IMR-90 (cell line): ENCODE measurements around the gene GNB1L. TPM values are rescaled to one million over a fixed set of nuclear protein-coding genes. Genes with fewer than 3 reads are reported as not detected.

ENCODE experiments used
- ATAC-seq: fragments of 200-7000 bp; cut with Tn5 transposase; 2 replicates; pipeline ENCODE4 v1.9.1; 2020; ENCODE audit warnings: low read depth, mild to moderate bottlenecking, moderate library complexity
- BruUV-seq: library from RNA; stranded (reverse); fragments of 400-500 nt; replicated peaks from 2 replicates; lab custom pipeline; 2021; lab: Mats Ljungman, UMichigan
- CTCF ChIA-PET: fragments of 300-600 bp; formaldehyde crosslinking; extraction: SDS; loops from one replicate; lab custom pipeline; 2021; ENCODE audit warnings: antibody characterized with exemption; lab: Yijun Ruan, JAX
- POLR2A ChIA-PET: fragments of 300-600 bp; sonication (Branson Sonifier 250); formaldehyde crosslinking; loops from one replicate; lab custom pipeline; 2022; ENCODE audit warnings: antibody characterized with exemption; ENCODE audit not compliant: unreplicated experiment; lab: Charles Lee
- DNase-seq: peaks from one replicate; pipeline ENCODE4 v3.0.0; 2013
- H2AFZ ChIP-seq: replicated peaks from 2 replicates; pipeline ENCODE3; 2013; ENCODE audit warnings: low read length, mild to moderate bottlenecking; ENCODE audit not compliant: poor library complexity
- H2AK5ac ChIP-seq: 2 replicates; pipeline ENCODE4 v1.6.1; 2013; ENCODE audit warnings: low read depth, low read length, inconsistent platforms
- H2AK9ac ChIP-seq: replicated peaks from 2 replicates; pipeline ENCODE3; 2013; ENCODE audit warnings: mild to moderate bottlenecking, low read depth, low read length, moderate library complexity; ENCODE audit not compliant: poor library complexity
- H2BK120ac ChIP-seq: 2 replicates; pipeline ENCODE4 v1.6.1; 2013; ENCODE audit warnings: low read depth, low read length, inconsistent platforms
- H2BK15ac ChIP-seq: 3 replicates; pipeline ENCODE4 v1.6.1; 2013; ENCODE audit warnings: low read depth, low read length, inconsistent platforms
- H2BK20ac ChIP-seq: 2 replicates; pipeline ENCODE4 v1.6.1; 2013; ENCODE audit warnings: low read depth, mild to moderate bottlenecking, inconsistent platforms, low read length, moderate library complexity
- H2BK5ac ChIP-seq: 2 replicates; pipeline ENCODE4 v1.6.1; 2013; ENCODE audit warnings: mild to moderate bottlenecking, low read depth, low read length, inconsistent platforms; ENCODE audit not compliant: poor library complexity, severe bottlenecking
- H3K14ac ChIP-seq: replicated peaks from 2 replicates; pipeline ENCODE4 v1.6.1; 2013; ENCODE audit warnings: low read depth, low read length, inconsistent platforms
- H3K18ac ChIP-seq: 2 replicates; pipeline ENCODE4 v1.6.1; 2013; ENCODE audit warnings: low read depth, low read length, control low read depth
- H3K23ac ChIP-seq: 2 replicates; pipeline ENCODE4 v1.6.1; 2013; ENCODE audit warnings: low read depth, low read length, inconsistent platforms
- H3K27ac ChIP-seq: 2 replicates; pipeline ENCODE4 v1.5.1; 2013; ENCODE audit warnings: mild to moderate bottlenecking, control low read depth, low read length; ENCODE audit not compliant: insufficient read depth
- H3K27me3 ChIP-seq: 2 replicates; pipeline ENCODE4 v1.6.1; 2013; ENCODE audit warnings: low read length; ENCODE audit not compliant: control insufficient read depth, insufficient read depth
- H3K36me3 ChIP-seq: 2 replicates; pipeline ENCODE4 v1.6.1; 2013; ENCODE audit warnings: low read length, mixed read lengths; ENCODE audit not compliant: control insufficient read depth, insufficient read depth
- H3K4ac ChIP-seq: 2 replicates; pipeline ENCODE4 v1.6.1; 2013; ENCODE audit warnings: low read depth, low read length, inconsistent platforms
- H3K4me1 ChIP-seq: 2 replicates; pipeline ENCODE4 v1.6.1; 2013; ENCODE audit warnings: low read length, mixed read lengths; ENCODE audit not compliant: control insufficient read depth, insufficient read depth
- H3K4me2 ChIP-seq: 2 replicates; pipeline ENCODE4 v1.6.1; 2013; ENCODE audit warnings: low read depth, mild to moderate bottlenecking, control low read depth, low read length, moderate library complexity
- H3K4me3 ChIP-seq: 2 replicates; pipeline ENCODE4 v1.5.1; 2013; ENCODE audit warnings: low read depth, mild to moderate bottlenecking, control low read depth, low read length, moderate library complexity; ENCODE audit not compliant: insufficient read depth
- H3K56ac ChIP-seq: 2 replicates; pipeline ENCODE4 v1.6.1; 2013; ENCODE audit warnings: low read length, inconsistent platforms; ENCODE audit not compliant: insufficient read depth; ENCODE audit errors: extremely low read depth
- H3K79me1 ChIP-seq, 2 experiments: 2 replicates each; pipeline ENCODE4 v1.6.1; 2013; ENCODE audit warnings: low read length in 2 of 2, inconsistent platforms in 1 of 2, low read depth in 1 of 2
- H3K9ac ChIP-seq: 2 replicates; pipeline ENCODE4 v1.6.1; 2013; ENCODE audit warnings: low read depth, low read length, control low read depth
- H3K9me1 ChIP-seq: 2 replicates; pipeline ENCODE4 v1.6.1; 2013; ENCODE audit warnings: low read length, inconsistent platforms; ENCODE audit not compliant: insufficient read depth
- H3K9me3 ChIP-seq: 2 replicates; pipeline ENCODE4 v1.6.1; 2013; ENCODE audit warnings: low read length; ENCODE audit not compliant: control insufficient read depth, insufficient read depth
- H4K20me1 ChIP-seq: 2 replicates; pipeline ENCODE4 v1.6.1; 2013; ENCODE audit warnings: low read length, inconsistent platforms; ENCODE audit not compliant: insufficient read depth
- H4K5ac ChIP-seq: 2 replicates; pipeline ENCODE4 v1.6.1; 2013; ENCODE audit warnings: mild to moderate bottlenecking, low read depth, low read length, control low read depth
- H4K8ac ChIP-seq, 2 experiments: 2 replicates each; pipeline ENCODE4 v1.6.1; 2013; ENCODE audit warnings: low read depth in 2 of 2, low read length in 2 of 2, control low read depth in 1 of 2, inconsistent platforms in 1 of 2
- H4K91ac ChIP-seq: 2 replicates; pipeline ENCODE4 v1.6.1; 2013; ENCODE audit warnings: low read depth, low read length, inconsistent platforms; ENCODE audit not compliant: insufficient read depth
- CEBPB ChIP-seq: IDR thresholded peaks from 2 replicates; pipeline ENCODE4 v1.6.1; 2012; ENCODE audit warnings: low read depth, low read length, improper control_type of control experiment
- CHD1 ChIP-seq: IDR thresholded peaks from 2 replicates; pipeline ENCODE4 v1.6.1; 2012; ENCODE audit warnings: low read depth, low read length, improper control_type of control experiment
- FOS ChIP-seq: fragments of 150-350 bp; IDR thresholded peaks from 2 replicates; pipeline ENCODE4 v1.6.1; 2016; ENCODE audit warnings: low read depth, low read length
- MAFK ChIP-seq: IDR thresholded peaks from 2 replicates; pipeline ENCODE4 v1.6.1; 2012; ENCODE audit warnings: low read depth, low read length, improper control_type of control experiment
- MAZ ChIP-seq: IDR thresholded peaks from 2 replicates; pipeline ENCODE4 v1.6.1; 2012; ENCODE audit warnings: low read depth, mild to moderate bottlenecking, low read length, improper control_type of control experiment, moderate library complexity, borderline replicate concordance
- MXI1 ChIP-seq: IDR thresholded peaks from 2 replicates; pipeline ENCODE4 v1.6.1; 2012; ENCODE audit warnings: low read depth, mild to moderate bottlenecking, low read length, moderate library complexity, borderline replicate concordance
- NFE2L2 ChIP-seq: fragments of 150-350 bp; IDR thresholded peaks from 2 replicates; pipeline ENCODE4 v1.6.1; 2016; ENCODE audit warnings: low read depth, mild to moderate bottlenecking, low read length
- POLR2A ChIP-seq: IDR thresholded peaks from 2 replicates; pipeline ENCODE4 v1.6.1; 2012; ENCODE audit warnings: mild to moderate bottlenecking, low read depth, low read length
- RAD21 ChIP-seq: IDR thresholded peaks from 2 replicates; pipeline ENCODE4 v1.6.1; 2012; ENCODE audit warnings: low read length, improper control_type of control experiment
- USF2 ChIP-seq: fragments of 150-350 bp; IDR thresholded peaks from 2 replicates; pipeline ENCODE4 v1.6.1; 2017; ENCODE audit warnings: mild to moderate bottlenecking, antibody characterized with exemption, low read length, low read depth
- WGBS, 2 experiments: methylation state at CpG; one replicate each; pipeline versions ENCODE4 v1.1.5 to v1.1.7; 2013; ENCODE audit warnings: missing lambda C conversion rate in 2 of 2; ENCODE audit not compliant: insufficient read length in 1 of 2; ENCODE audit errors: extremely low coverage in 2 of 2; 5-methylcytosine and 5-hydroxymethylcytosine counted together
- dilution Hi-C: fragments of 300-500 bp; cut with HindIII; formaldehyde crosslinking; loops from one replicate; pipeline ENCODE4 v1.14.3; 2018; ENCODE audit warnings: low sequenced_read_pairs; ENCODE audit not compliant: unreplicated experiment
- in situ Hi-C: fragments of 300-500 bp; cut with MboI; formaldehyde crosslinking; loops from 3 replicates; pipeline ENCODE4 v1.14.3; 2019; ENCODE audit warnings: low sequenced_read_pairs, inconsistent platforms, mixed read lengths
- intact Hi-C: fragments of 100-400 bp; cut with micrococcal nuclease; formaldehyde crosslinking; loops from 2 replicates; pipeline ENCODE4 v1.10.0; 2022
- polyA plus RNA-seq, 3 experiments: library from polyadenylated mRNA; depleted of rRNA; stranded (reverse); fragments of >200 nt; gene quantifications; 2 replicates each; pipeline ENCODE4 v1.2.3, GENCODE V29; 2012; ENCODE audit warnings: low replicate concordance in 1 of 3
- total RNA-seq: library from RNA; depleted of rRNA; stranded (reverse); fragments of >200 nt; gene quantifications from 2 replicates; pipeline ENCODE4 v1.2.3, GENCODE V29; 2012

Gene GNB1L
- total and polyA plus RNA-seq, 2 of the 4 experiments (the other 2 are of a cell fraction), result 2.5 to 4.4 TPM

GRCh38 chr22:19828035-19828401 lies 26.7 kb downstream of the GNB1L start:
- H2BK120ac ChIP-seq, result no peak overlapping the region
- no peak overlapping the region for H2BK5ac ChIP-seq
- no peak overlapping the region for H3K14ac ChIP-seq
- 0 out of 2 replicates have a peak, but pooled peaks cover 3% of the 10 kb centered on the region for H3K9me1 ChIP-seq
- POLR2A ChIA-PET, result no interaction called here
- H4K20me1 ChIP-seq, result no peaks in the 10 kb centered on the region; the same call in 1 of the 2 replicates
- intact Hi-C loops (no loop called here), in situ Hi-C loops (no loop called here), dilution Hi-C loops (no loop called here)
- CTCF ChIA-PET, result no interaction called here
- no CpG with 5 or more reads among the region's 2 CpGs for WGBS, 2 experiments
- no peak overlapping the region for H4K91ac ChIP-seq
- H3K36me3 ChIP-seq, result no peaks in the 10 kb centered on the region
- DNase-seq, result no peak
- H3K4ac ChIP-seq, result no peak overlapping the region
- no peak overlapping the region for H3K9ac ChIP-seq
- H3K18ac ChIP-seq, result no peak overlapping the region
- no peaks in the 10 kb centered on the region for H3K27me3 ChIP-seq
- H2BK15ac ChIP-seq, result no peak overlapping the region
- H3K23ac ChIP-seq, result no peak overlapping the region
- no TSS peak for BruUV-seq
- TF ChIP-seq USF2 (no peak), MAZ (no peak), MAFK (no peak), NFE2L2 (no peak), MXI1 (no peak), RAD21 (no peak), CEBPB (no peak), FOS (no peak), CHD1 (no peak), POLR2A (no peak)
- no peak overlapping the region for H4K8ac ChIP-seq
- H4K5ac ChIP-seq, result no peak overlapping the region
- H3K56ac ChIP-seq, result no peak overlapping the region
- no peak for ATAC-seq
- H2BK20ac ChIP-seq, result no peak overlapping the region
- H3K4me3 ChIP-seq, result no peak overlapping the region
- H3K27ac ChIP-seq, result no peak overlapping the region
- no peak overlapping the region for H2AFZ ChIP-seq
- H2AK5ac ChIP-seq, result no peak overlapping the region
- H3K79me1 ChIP-seq, result peaks cover 10 to 11% of the 10 kb centered on the region in 2 experiments; a peak in 3 of 4 replicates
- H2AK9ac ChIP-seq, result no peak overlapping the region
- no peaks in the 10 kb centered on the region for H3K9me3 ChIP-seq
- no peaks in the 10 kb centered on the region for H3K4me1 ChIP-seq
- no peak overlapping the region for H3K4me2 ChIP-seq
